Measurements from ENCODE around the gene INSR. TPM values are rescaled to one million over a fixed set of nuclear protein-coding genes. Genes with fewer than 3 reads are reported as not detected.

The INSR gene
- total and polyA plus RNA-seq, 3 experiments from 2014 or later: 1.2 TPM; not detected in 1

- H3K4me3 ChIP-seq (ENCODE audit: low read length): no peak overlapping the region
- peaks cover 0 to 2% (median 0%) of the 10 kb centered on the region in 3 donors for H3K36me3 Mint-ChIP-seq
- H3K27ac ChIP-seq (ENCODE audit: low read depth, low read length): no peak overlapping the region
- H3K4me1 ChIP-seq (ENCODE audit: insufficient read depth, low read length): peaks cover 16% of the 10 kb centered on the region
- peaks cover 6% of the 10 kb centered on the region for H3K27me3 ChIP-seq (ENCODE audit: insufficient read depth, low read length, poor library complexity, severe bottlenecking)
- H3K9me3 Mint-ChIP-seq: peaks cover 0 to 6% (median 0%) of the 10 kb centered on the region in 5 donors
- H3K27ac Mint-ChIP-seq: no peak overlapping the region
- H3K36me3 ChIP-seq (ENCODE audit: insufficient read depth, low read length): no peaks in the 10 kb centered on the region
- DNase-seq: no peak
- peaks cover 12 to 18% of the 10 kb centered on the region in 2 donors for H3K27me3 Mint-ChIP-seq
- ChIA-PET POLR2A (interaction anchor here (0.7 kb wide), 1 partner anchor 9 kb away, joined by 7 read pairs; no protein-coding TSS in a partner anchor), CTCF (interaction anchor here (0.6 kb wide), 1 partner anchor 1102 kb away, joined by 3 read pairs; no protein-coding TSS in a partner anchor)
- no peaks in the 10 kb centered on the region for H3K9me3 ChIP-seq (ENCODE audit: low read length)
- H3K4me1 Mint-ChIP-seq: peaks cover 12 to 18% (median 18%) of the 10 kb centered on the region in 3 donors
- H3K4me3 Mint-ChIP-seq: peak overlapping the region in 5 of 7 donors; percentile 16 to 87 (median 64)
These were observed 94.3 kb downstream of the INSR start for GRCh38 chr19:7199613-7200533.

DNA sequence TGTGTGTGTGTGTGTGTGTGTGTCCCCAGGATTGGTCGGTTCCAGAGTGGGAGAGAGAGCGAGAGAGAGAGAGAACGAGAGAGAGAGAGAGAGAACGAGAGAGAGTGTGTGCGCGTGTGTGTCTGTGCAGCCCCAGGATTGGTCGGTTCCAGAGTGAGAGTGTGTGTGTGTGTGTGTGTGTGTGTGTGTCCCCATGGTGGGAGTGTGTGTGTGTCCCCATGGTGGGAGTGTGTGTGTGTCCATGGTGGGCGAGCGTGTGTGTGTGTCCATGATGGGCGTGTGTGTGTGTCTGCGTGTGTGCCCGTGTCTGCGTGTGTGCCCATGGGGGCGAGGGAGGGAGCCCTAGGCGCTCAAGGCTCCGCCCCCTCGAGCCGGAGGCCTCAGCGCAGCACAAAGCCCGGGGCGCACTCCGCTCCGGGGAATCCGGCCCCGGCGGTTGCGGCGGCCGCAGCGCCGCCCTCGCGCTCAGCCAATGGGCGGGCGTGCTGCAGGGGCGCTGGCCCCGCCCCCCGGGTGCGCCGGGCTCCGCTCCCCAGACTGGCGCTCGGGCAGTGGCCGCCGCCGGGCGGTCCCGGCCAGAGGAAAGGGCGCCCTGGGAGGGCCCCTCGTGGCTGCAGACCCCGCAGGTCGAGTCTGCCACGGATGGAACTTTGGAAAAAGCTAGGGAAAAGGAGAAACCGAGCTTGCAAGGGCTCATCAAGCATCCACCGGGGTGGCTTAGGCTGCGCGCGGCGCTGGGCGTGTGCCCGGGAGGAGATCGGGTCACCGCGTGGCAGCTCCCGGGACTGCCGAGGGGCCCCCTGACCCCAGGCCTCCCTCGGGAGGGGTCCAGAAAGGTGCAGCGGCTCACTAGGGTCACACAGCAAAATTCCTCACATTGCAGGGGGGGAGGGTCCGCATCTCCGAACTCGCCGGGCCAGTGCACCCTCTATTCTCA lies 96.2 kb downstream of the INSR start:
- H3K4me1 ChIP-seq (ENCODE audit: insufficient read depth, low read length): peaks cover 16% of the 10 kb centered on the region
- H3K36me3 ChIP-seq (ENCODE audit: insufficient read depth, low read length): no peaks in the 10 kb centered on the region
- H3K27me3 ChIP-seq (ENCODE audit: insufficient read depth, low read length, poor library complexity, severe bottlenecking): peaks cover 6% of the 10 kb centered on the region
- Mint-ChIP-seq H3K27me3 (peaks cover 12% of the 10 kb centered on the region in 2 donors), H3K4me3 (peak overlapping the region; percentile 87 to 97 (median 92)), H3K27ac (peak overlapping the region; percentile 90 to 99 (median 96)), H3K4me1 (peaks cover 12 to 21% (median 18%) of the 10 kb centered on the region in 3 donors), H3K9me3 (peaks cover 0 to 6% (median 0%) of the 10 kb centered on the region in 5 donors), H3K36me3 (peaks cover 0 to 2% (median 0%) of the 10 kb centered on the region in 3 donors)
- no peaks in the 10 kb centered on the region for H3K9me3 ChIP-seq (ENCODE audit: low read length)
- ChIA-PET POLR2A (no interaction called here), CTCF (no interaction called here)
- H3K27ac ChIP-seq (ENCODE audit: low read depth, low read length): peak overlapping the region; percentile 28
- DNase-seq: peak; percentile 85 to 94 (median 92)
- peak overlapping the region; percentile 75 for H3K4me3 ChIP-seq (ENCODE audit: low read length)

DNA sequence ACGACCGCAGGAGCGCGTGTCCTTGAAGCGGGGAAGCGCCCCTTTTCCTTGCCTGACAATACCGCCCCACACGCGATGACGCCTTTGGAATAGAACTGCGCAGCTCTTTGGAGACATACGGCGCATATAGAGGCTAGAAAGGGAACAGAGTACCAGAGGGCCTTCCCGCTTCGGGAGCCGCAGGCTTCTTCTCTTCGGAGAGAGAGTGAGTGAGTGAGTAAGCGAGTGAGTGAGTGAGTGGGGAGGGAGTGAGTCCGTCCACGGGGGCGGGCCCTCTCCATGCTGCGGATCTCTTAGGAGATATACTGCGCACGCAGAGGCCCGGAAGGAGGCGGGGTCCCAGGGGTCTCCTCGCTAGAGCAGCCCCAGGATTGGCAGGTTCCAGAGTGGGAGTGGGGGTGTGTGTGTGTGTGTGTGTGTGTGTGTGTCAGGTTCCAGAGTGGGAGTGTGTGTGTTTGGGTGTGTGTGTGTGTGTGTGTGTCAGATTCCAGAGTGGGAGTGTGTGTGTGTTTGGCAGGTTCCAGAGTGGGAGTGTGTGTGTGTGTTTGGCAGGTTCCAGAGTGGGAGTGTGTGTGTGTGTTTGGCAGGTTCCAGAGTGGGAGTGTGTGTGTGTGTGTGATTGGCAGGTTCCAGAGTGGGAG lies 97.0 kb downstream of the INSR start:
- peaks cover 0 to 6% (median 0%) of the 10 kb centered on the region in 5 donors for H3K9me3 Mint-ChIP-seq
- CTCF ChIA-PET: no interaction called here
- H3K36me3 Mint-ChIP-seq: peaks cover 0 to 2% (median 0%) of the 10 kb centered on the region in 3 donors
- peak; percentile 70 to 87 (median 80) for DNase-seq
- peaks cover 22% of the 10 kb centered on the region for H3K4me1 ChIP-seq (ENCODE audit: insufficient read depth, low read length)
- H3K27ac ChIP-seq (ENCODE audit: low read depth, low read length): peak overlapping the region; percentile 28
- H3K4me1 Mint-ChIP-seq: peaks cover 18 to 29% (median 25%) of the 10 kb centered on the region in 3 donors
- peaks cover 5 to 12% of the 10 kb centered on the region in 2 donors for H3K27me3 Mint-ChIP-seq
- H3K4me3 Mint-ChIP-seq: peak overlapping the region; percentile 87 to 97 (median 92)
- POLR2A ChIA-PET: no interaction called here
- no peaks in the 10 kb centered on the region for H3K36me3 ChIP-seq (ENCODE audit: insufficient read depth, low read length)
- no peaks in the 10 kb centered on the region for H3K9me3 ChIP-seq (ENCODE audit: low read length)
- H3K27me3 ChIP-seq (ENCODE audit: insufficient read depth, low read length, poor library complexity, severe bottlenecking): peaks cover 6% of the 10 kb centered on the region
- H3K4me3 ChIP-seq (ENCODE audit: low read length): peak overlapping the region; percentile 75
- H3K27ac Mint-ChIP-seq: peak overlapping the region; percentile 90 to 99 (median 96)

GRCh38 chr19:7196763-7197118 lies 97.5 kb downstream of the INSR start:
- peaks cover 6% of the 10 kb centered on the region for H3K27me3 ChIP-seq (ENCODE audit: insufficient read depth, low read length, poor library complexity, severe bottlenecking)
- peak overlapping the region; percentile 75 for H3K4me3 ChIP-seq (ENCODE audit: low read length)
- Mint-ChIP-seq H3K4me3 (peak overlapping the region; percentile 87 to 97 (median 92)), H3K9me3 (peaks cover 0 to 6% (median 0%) of the 10 kb centered on the region in 5 donors), H3K36me3 (peaks cover 0 to 2% (median 0%) of the 10 kb centered on the region in 3 donors), H3K27me3 (peaks cover under 1 to 10% of the 10 kb centered on the region in 2 donors), H3K4me1 (peaks cover 23 to 34% (median 30%) of the 10 kb centered on the region in 3 donors), H3K27ac (peak overlapping the region in 6 of 8 donors; percentile 90 to 99 (median 94))
- ChIA-PET CTCF (no interaction called here), POLR2A (no interaction called here)
- H3K27ac ChIP-seq (ENCODE audit: low read depth, low read length): no peak overlapping the region
- H3K4me1 ChIP-seq (ENCODE audit: insufficient read depth, low read length): peaks cover 27% of the 10 kb centered on the region
- no peaks in the 10 kb centered on the region for H3K36me3 ChIP-seq (ENCODE audit: insufficient read depth, low read length)
- no peaks in the 10 kb centered on the region for H3K9me3 ChIP-seq (ENCODE audit: low read length)
- no peak for DNase-seq

- Mint-ChIP-seq H3K4me3 (peak overlapping the region in 2 of 7 donors; percentile 67 to 72), H3K27ac (peak overlapping the region in 1 of 8 donors; percentile 65), H3K4me1 (peaks cover 27 to 41% (median 35%) of the 10 kb centered on the region in 3 donors), H3K27me3 (peaks cover 0 to 10% of the 10 kb centered on the region in 2 donors), H3K9me3 (peaks cover 0 to 6% (median 0%) of the 10 kb centered on the region in 5 donors), H3K36me3 (peaks cover 0 to 2% (median 0%) of the 10 kb centered on the region in 3 donors)
- no peak overlapping the region for H3K4me3 ChIP-seq (ENCODE audit: low read length)
- H3K36me3 ChIP-seq (ENCODE audit: insufficient read depth, low read length): no peaks in the 10 kb centered on the region
- H3K9me3 ChIP-seq (ENCODE audit: low read length): no peaks in the 10 kb centered on the region
- ChIA-PET CTCF (no interaction called here), POLR2A (no interaction called here)
- H3K27ac ChIP-seq (ENCODE audit: low read depth, low read length): no peak overlapping the region
- H3K27me3 ChIP-seq (ENCODE audit: insufficient read depth, low read length, poor library complexity, severe bottlenecking): peaks cover 6% of the 10 kb centered on the region
- peaks cover 33% of the 10 kb centered on the region for H3K4me1 ChIP-seq (ENCODE audit: insufficient read depth, low read length)
- no peak for DNase-seq
These were observed 99.2 kb downstream of the INSR start for GRCh38 chr19:7195046-7195445.

DNA sequence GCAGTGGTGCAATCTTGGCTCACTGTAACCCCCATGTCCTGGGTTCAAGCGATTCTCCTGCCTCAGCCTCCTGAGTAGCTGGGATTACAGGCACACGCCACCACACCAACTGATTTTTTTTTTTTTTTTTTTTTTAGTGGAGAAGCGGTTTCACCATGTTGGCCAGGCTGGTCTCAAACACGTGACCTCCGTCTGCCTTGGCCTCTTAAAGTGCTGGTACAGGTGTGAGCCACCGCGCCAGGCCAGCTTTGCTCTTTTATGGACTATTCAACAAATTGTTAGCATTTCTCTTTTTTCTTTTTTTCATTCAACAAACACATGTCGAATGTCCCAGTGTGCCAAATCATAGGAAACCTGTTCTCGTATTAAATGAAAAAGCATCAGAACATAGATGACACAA lies 99.6 kb downstream of the INSR start:
- H3K27ac ChIP-seq (ENCODE audit: low read depth, low read length): no peak overlapping the region

More for the DNA sequence above, 99.6 kb downstream of the INSR start:
- ChIA-PET CTCF (no interaction called here), POLR2A (interaction anchor here (0.6 kb wide), 1 partner anchor 157 kb away, joined by 4 read pairs; no protein-coding TSS in a partner anchor)
- peaks cover 0 to 6% (median 0%) of the 10 kb centered on the region in 5 donors for H3K9me3 Mint-ChIP-seq
- peaks cover 0 to 10% of the 10 kb centered on the region in 2 donors for H3K27me3 Mint-ChIP-seq
- H3K4me3 ChIP-seq (ENCODE audit: low read length): no peak overlapping the region
- no peak for DNase-seq
- peak overlapping the region in 2 of 7 donors; percentile 67 to 72 for H3K4me3 Mint-ChIP-seq
- H3K27ac Mint-ChIP-seq: peak overlapping the region in 1 of 8 donors; percentile 65
- peaks cover 27 to 41% (median 30%) of the 10 kb centered on the region in 3 donors for H3K4me1 Mint-ChIP-seq
- H3K27me3 ChIP-seq (ENCODE audit: insufficient read depth, low read length, poor library complexity, severe bottlenecking): peaks cover 6% of the 10 kb centered on the region
- peaks cover 0 to 2% (median 0%) of the 10 kb centered on the region in 3 donors for H3K36me3 Mint-ChIP-seq
- no peaks in the 10 kb centered on the region for H3K9me3 ChIP-seq (ENCODE audit: low read length)
- H3K4me1 ChIP-seq (ENCODE audit: insufficient read depth, low read length): peaks cover 33% of the 10 kb centered on the region
- H3K36me3 ChIP-seq (ENCODE audit: insufficient read depth, low read length): no peaks in the 10 kb centered on the region

Measured in CD8-positive, alpha-beta memory T cell (primary cell).